HG02870 (cell line): Measurements from ENCODE around the gene KRTAP5-7.
"Not testable (repeated sequence)": the region's sequence is repeated elsewhere in the genome, so short reads cannot be mapped to it uniquely, and the experiment has no call there.

Experiments used
- ATAC-seq: cut with Tn5 transposase; IDR thresholded peaks from one replicate; pipeline ENCODE4 v1.9.1; 2021; ENCODE audit warnings: mild to moderate bottlenecking, moderate library complexity; ENCODE audit not compliant: unreplicated experiment

KRTAP5-7 gene

GRCh38 chr11:71556018-71556417 lies 29.0 kb downstream of the KRTAP5-7 start:
- ATAC-seq = no peak

GRCh38 chr11:71557257-71557656 lies 30.2 kb downstream of the KRTAP5-7 start:
- ATAC-seq = no peak

- no peak for ATAC-seq
Observed at GRCh38 chr11:71558996-71559395, 31.9 kb downstream of the KRTAP5-7 start.

DNA sequence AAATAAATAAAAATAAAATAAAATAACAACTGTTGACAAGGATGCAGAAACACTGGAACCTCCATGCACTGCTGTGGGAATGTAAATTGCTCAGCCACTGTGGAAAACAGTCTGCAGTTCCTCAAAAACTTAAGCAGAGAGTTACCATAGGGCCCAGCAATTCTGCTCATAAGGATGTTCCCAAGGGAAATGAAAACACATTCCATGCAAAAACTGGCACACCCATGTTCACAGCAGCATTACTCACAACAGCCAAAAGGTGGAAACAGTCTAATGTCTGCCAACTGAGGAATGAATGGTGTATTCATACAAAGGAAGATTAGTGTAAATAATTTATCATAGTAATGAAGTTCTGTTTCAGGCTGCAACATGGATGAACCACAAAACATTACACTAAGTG lies 35.1 kb downstream of the KRTAP5-7 start:
- ATAC-seq = no peak

DNA sequence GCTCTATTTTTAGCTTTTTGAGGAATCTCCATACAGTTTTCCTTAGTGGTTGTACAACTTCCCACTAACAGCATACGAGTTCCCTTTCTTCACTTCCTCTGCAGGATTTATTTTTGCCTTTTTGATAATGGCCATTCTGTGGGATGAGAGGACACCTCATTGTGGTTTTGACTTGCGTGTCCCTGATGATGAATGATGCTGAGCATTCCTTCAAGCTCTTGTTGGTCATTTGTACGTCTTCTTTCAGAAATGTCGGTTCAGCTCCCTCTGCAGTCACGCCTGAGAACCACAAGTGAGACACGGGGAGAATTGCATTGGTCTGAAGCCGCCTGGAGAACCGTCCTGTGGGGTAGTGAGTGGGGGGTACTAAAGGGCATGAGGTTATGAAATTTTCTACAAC lies 36.3 kb downstream of the KRTAP5-7 start:
- ATAC-seq = no peak

- ATAC-seq = no peak
Observed at GRCh38 chr11:71564430-71564829, 37.4 kb downstream of the KRTAP5-7 start.

GRCh38 chr11:71565263-71565662 lies 38.2 kb downstream of the KRTAP5-7 start, which contains the start of gene KRTAP5-10:
Gene KRTAP5-10 (plus strand): TSS chr11:71565563. CDS start chr11:71565588, 25 bp downstream.
- no peak for ATAC-seq

- no peak for ATAC-seq
Observed at GRCh38 chr11:71566081-71566620, 39.1 kb downstream of the KRTAP5-7 start.

GRCh38 chr11:71566626-71567599 lies 39.8 kb downstream of the KRTAP5-7 start:
- ATAC-seq = not testable (repeated sequence)

DNA sequence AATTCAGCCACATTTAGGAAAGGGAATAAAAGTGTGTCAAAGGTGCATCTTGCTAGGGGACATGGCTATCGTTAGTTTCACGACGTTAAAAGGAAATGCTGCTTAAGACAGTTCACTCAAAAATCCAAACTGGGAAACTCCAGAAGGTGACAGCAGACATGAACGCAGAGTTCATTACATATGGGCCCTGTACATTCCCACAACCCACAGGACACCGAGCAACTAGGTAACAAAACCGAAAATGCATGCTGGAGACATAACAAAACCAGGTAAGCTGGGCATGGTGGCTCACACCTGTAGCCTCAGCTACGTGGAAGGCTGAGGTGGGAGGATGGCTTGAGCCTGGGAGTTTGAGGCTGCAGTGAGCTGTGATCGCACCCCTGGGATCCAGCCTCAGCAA lies 40.6 kb downstream of the KRTAP5-7 start:
- not testable (repeated sequence) for ATAC-seq

DNA sequence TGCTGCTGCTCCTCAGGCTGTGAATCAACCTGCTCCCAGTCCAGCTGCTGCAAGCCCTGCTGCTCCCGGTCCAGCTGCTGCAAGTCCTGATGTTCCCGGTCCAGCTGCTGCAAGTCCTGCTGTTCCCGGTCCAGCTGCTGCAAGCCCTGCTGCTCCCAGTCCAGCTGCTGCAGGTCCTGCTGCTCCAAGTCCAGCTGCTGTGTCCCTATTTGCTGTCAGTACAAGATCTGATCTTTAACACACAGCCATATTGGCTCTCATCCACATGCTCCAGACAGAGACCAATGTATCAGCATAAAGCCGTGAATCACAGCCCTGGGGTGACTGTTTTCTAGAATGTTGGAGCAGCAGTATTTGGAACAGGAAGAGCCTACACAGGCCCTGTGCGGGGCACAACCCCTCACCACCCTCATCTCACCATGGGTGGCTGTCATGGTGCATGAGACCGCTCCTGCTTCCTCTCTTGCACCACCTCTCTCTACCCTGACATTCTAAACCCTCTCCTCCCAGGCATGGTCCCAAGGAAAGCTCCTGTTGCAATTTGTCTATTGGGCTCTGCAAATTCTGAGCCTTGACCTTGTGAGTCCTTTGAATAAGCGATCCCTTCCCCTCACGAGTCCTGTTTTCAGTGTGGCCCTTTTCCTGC lies 41.8 kb downstream of the KRTAP5-7 start:
- ATAC-seq = no peak

DNA sequence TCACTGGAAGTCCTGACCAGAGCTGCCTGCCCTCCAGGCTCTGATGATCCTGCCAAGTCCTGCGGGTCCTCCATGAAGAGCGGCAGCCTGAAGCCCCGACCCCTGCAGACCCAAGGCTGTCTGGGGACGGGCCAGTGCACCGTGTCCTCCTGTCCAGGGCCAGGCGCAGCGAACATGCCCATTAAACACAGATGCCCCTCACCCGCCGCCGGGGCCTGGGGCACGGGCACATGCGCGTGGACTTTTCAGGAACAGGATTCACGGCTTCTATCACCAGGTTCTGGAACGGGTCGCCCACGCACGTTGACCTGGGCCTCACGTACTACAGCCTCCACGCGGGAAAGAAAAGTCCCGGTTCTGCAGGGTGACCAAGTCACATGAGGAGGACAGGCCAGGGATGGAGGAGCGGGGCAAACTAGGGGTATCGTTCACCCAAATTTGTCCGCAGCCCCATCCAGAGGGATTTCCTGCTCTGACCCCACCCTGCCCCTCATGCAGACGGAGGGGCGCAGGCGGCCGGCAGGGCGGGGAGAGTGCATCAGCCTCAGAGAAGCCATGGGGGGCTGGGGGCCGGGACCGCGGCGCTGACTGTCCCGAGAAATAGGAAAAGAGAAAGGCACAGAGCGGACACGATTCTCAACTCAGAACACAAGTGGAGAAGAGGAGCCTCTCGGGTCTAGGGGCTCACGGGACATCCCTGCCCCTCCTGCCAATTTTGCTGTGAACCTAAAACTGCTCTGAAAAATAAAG lies 44.2 kb downstream of the KRTAP5-7 start:
- not testable (repeated sequence) for ATAC-seq

GRCh38 chr11:71572811-71573210 lies 45.7 kb downstream of the KRTAP5-7 start:
- ATAC-seq = no peak

GRCh38 chr11:71574418-71574817 lies 47.4 kb downstream of the KRTAP5-7 start:
- ATAC-seq = no peak

- no peak for ATAC-seq
Observed at GRCh38 chr11:71575723-71576424, 48.8 kb downstream of the KRTAP5-7 start.

- not testable (repeated sequence) for ATAC-seq
Observed at GRCh38 chr11:71576688-71577465, 49.8 kb downstream of the KRTAP5-7 start.

DNA sequence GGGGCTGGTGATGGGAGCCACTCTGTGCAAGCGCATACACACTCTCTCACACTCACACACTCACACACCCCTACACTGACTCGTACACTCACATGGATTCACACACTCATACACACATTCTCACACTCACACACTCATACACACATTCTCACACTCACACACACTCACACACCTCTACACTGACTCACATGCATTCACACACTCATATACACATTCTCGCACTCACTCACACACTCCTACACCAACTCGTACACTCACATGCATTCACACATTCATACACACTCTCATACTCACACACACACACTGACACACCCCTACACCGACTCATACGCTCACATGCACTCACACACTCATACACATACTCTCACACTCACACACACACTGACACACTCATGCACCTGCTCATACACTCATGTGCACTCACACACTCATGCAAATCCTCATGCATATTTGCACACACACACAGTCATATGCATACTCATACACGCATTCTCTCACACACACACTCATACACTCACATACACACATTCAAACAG lies 50.5 kb downstream of the KRTAP5-7 start:
- no peak for ATAC-seq
